Measurements from ENCODE around the gene TOM1L2. TPM values are rescaled to one million over a fixed set of nuclear protein-coding genes. Genes with fewer than 3 reads are reported as not detected.

Gene TOM1L2
- total RNA-seq, 2 donors from 2014 or later: 55.2 to 60.8 TPM

GRCh38 chr17:17911001-17911613, 61.1 kb downstream of the TOM1L2 start:
- DNase-seq (ENCODE audit: low spot score): peak; percentile 57
- intact Hi-C loops (cut with DNase I): loop anchor here (10.0 kb wide), 1 partner anchor 96 kb away; no protein-coding TSS in a partner anchor

GRCh38 chr17:17910060-17910459, 62.1 kb downstream of the TOM1L2 start:
- intact Hi-C loops (cut with DNase I): loop anchor here (10.0 kb wide), 1 partner anchor 95 kb away; no protein-coding TSS in a partner anchor
- peak; percentile 43 for DNase-seq (ENCODE audit: low spot score)

DNA sequence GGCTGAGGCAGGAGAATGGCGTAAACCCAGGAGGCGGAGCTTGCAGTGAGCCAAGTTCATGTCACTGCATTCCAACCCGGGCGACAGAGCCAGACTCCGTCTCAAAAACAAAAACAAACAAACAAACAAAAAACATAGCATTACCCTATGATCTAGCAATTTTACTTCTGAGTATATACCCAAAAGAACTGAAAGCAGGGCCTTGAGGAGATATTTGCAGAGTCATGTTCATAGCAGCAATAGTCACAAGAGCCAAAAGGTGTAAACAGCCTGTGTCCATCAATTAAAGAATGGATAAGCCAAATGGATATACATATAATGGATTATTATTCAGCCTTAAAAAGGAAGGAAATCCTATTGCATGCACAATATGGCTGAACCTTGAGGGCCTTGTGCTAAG, 63.1 kb downstream of the TOM1L2 start:
- no peak for DNase-seq (ENCODE audit: low spot score)
- intact Hi-C loops (cut with DNase I): no loop called here

GRCh38 chr17:17907469-17907868, 64.7 kb downstream of the TOM1L2 start:
- intact Hi-C loops (cut with DNase I): no loop called here
- no peak for DNase-seq (ENCODE audit: low spot score)

DNA sequence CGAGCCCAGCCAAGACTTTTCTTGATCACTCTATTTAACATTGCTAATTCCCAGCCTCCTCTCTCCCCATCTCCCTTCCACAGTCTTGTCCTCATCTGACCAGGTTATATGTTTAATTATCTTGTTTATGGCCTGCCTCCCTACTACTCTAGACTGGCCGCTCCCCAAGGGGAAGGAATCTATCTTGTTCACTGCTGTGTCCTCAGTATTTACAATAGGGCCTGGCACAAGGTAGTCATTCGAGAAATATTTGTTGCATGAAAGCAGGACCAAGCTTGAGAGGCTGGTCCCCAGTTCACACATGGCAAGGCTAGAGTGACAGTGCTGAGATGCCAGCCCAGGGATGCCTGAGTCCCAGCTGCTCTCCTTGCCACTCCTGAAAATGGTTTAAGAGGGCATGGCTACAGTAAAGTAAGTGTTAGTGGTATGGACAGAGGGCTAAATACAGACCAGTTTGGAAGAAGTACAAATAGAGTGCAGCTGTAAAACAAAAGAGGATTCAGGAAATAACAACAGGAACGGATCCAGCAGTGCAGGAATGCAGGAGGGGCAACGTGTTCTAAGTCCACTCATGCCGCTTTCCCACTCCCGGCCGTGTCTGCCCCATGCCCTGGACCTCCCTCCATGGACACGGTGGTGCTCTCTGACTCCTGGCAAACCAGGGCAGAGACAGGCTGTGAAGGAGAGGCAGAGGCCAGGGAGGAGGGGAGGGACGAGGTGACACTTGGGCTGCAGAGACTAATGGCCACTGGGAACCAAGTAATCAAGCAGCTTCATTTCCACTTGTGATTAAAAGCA, 65.6 kb downstream of the TOM1L2 start:
- peak; percentile 47 for DNase-seq (ENCODE audit: low spot score)
- intact Hi-C loops (cut with DNase I): no loop called here

DNA sequence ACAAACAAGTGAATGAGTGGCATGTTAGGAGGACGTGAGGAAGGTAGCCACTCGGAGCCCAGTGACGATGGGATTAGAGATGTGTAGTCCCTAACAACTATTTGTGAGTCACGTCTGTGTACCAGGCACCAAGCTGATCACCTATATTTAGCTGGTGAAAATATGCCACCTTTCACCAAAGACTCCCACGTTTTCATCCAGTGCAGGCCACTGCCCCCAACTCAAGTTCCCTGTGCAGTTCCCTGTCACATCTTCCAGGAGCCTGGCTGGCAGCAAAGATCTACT, 67.2 kb downstream of the TOM1L2 start:
- DNase-seq (ENCODE audit: low spot score): peak; percentile 11
- intact Hi-C loops (cut with DNase I): no loop called here

DNA sequence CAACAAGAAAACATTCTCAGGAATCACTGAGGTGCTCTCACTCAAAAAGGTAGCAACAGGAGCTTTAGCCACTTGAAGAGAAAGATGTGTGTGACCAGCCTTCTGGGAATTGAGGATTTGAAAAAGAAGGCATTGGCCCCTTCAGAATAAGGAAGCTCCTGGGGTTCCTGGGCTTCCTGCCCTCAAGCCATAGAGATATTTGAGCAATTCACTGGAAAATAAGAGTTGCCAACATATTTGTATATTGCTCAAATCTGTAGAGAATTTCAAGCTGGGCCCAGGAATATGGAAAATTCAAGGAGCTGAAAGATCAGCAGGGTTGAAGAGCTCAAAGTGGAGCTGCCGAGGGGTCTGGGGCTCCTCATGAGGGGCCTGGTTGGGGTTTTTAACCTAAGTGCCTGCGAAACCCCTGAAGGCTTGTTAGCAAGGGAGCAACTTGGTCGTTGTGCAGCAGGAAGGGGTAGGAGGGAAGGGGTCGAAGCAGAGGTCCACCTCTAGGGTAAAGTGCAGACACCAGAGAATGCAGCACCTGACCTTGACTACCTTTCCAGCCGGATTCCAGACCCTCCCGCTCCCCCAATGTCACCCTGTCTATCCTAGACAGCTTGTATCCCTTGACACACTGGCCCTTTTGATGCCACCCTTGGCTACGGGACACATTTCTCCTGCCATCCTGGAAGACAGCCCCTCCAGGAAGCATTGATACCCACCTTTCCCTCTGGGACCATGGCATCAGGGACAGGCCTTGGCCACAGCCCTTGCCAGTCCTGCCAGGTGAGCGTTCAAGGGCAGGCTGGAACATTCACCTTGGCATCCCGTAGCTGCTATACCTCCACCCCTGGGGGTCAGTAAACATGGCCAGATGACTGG, 67.8 kb downstream of the TOM1L2 start:
- intact Hi-C loops (cut with DNase I): no loop called here
- peak; percentile 29 for DNase-seq (ENCODE audit: low spot score)

GRCh38 chr17:17902877-17903276, 69.3 kb downstream of the TOM1L2 start:
- DNase-seq (ENCODE audit: low spot score): peak; percentile 31
- intact Hi-C loops (cut with DNase I): no loop called here

GRCh38 chr17:17902376-17902775, 69.8 kb downstream of the TOM1L2 start:
- DNase-seq (ENCODE audit: low spot score): no peak
- intact Hi-C loops (cut with DNase I): no loop called here

DNA sequence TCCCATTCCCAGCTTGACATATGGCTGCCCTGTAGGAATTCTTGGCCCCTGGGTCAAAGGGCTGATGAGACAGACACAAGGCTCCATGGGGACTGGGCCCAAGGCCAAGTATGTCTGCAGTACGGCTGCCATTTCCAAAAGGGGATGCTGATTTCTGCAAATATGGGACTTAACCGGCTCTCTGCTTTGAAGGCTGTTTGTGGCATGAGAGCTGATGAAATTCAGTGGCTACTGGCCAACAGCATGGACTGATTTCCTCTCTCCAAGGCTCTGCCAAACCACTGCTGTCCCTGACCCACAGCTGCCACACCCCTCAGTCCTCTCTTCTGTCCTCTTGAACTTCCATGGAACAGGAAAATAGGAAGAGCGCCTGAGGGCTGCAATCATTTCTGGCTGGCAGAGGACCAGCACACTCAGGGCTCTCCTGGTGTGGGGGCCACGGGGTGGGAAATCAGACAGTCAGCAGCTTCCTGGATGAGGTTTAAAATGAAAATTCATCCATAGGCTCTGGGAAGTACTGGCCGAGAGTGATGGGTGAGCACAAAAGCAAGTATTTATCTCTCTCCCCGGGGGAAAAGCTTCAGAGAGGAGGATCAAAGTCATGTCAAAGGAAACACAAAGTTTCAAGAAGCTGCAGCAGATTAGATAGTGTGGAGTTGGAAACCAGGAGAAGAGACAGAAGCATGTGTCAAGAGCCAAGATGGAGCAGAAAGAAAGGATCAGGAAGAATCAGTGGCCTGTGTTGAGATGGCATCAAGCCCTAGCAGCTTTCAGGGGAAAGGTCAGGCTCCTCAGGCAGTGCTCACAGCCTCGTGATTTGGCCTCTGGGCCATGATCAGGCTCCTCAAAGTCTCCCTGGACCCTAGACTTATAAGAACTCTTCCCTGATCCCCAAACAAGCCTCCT, 71.3 kb downstream of the TOM1L2 start:
- peak; percentile 93 for DNase-seq (ENCODE audit: low spot score)
- intact Hi-C loops (cut with DNase I): no loop called here

GRCh38 chr17:17899486-17899885, 72.7 kb downstream of the TOM1L2 start:
- intact Hi-C loops (cut with DNase I): loop anchor here in 1 of 2 donors (10.0 kb wide), 1 partner anchor 135 kb away; the partner anchor contains the start of genes ATPAF2 and GID4
- peak; percentile 10 for DNase-seq (ENCODE audit: low spot score)

DNA sequence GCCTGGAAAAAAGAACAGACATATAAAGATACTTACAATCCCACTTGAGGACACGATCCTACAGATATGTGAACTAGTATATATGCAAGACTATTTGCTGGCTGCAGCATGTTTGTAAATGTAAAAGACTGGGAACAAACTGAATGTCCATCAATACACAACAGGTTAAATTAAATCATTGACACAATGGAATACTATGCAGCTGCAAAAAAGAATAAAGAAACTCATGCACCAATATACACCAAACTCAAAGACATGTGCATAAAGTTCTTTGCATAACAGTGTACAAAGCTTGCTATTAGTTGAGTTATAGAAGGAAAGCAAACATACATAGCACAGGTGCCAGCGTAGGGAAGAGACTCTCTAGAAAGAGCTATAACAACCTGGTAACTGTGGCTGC, 73.5 kb downstream of the TOM1L2 start:
- DNase-seq (ENCODE audit: low spot score): no peak
- intact Hi-C loops (cut with DNase I): loop anchor here in 1 of 2 donors (10.0 kb wide), 1 partner anchor 136 kb away; the partner anchor contains the start of genes ATPAF2 and GID4

GRCh38 chr17:17897442-17897841, 74.8 kb downstream of the TOM1L2 start:
- DNase-seq (ENCODE audit: low spot score): no peak
- intact Hi-C loops (cut with DNase I): loop anchor here in 1 of 2 donors (10.0 kb wide), 1 partner anchor 137 kb away; the partner anchor contains the start of genes ATPAF2 and GID4

DNA sequence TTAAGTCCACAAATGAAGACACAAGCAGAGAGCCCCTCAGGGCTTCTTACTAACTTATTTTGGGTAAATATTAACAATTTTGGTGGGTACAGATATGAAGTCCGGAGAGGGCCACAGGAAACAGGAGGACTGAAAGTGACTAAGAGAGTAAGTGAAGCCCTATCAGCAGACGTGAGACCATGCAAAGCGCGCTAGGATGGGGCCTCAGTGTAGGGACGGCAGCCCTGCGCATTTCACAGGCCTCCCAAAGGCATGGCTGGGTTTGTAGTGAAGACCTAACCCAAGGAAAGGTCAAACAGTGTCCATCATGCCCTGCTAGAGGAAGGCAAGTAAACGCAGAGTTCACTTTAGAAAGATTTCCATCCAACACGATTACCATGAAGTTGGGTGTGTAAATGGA, 75.5 kb downstream of the TOM1L2 start:
- no peak for DNase-seq (ENCODE audit: low spot score)
- intact Hi-C loops (cut with DNase I): loop anchor here in 1 of 2 donors (10.0 kb wide), 1 partner anchor 138 kb away; the partner anchor contains the start of genes ATPAF2 and GID4

DNA sequence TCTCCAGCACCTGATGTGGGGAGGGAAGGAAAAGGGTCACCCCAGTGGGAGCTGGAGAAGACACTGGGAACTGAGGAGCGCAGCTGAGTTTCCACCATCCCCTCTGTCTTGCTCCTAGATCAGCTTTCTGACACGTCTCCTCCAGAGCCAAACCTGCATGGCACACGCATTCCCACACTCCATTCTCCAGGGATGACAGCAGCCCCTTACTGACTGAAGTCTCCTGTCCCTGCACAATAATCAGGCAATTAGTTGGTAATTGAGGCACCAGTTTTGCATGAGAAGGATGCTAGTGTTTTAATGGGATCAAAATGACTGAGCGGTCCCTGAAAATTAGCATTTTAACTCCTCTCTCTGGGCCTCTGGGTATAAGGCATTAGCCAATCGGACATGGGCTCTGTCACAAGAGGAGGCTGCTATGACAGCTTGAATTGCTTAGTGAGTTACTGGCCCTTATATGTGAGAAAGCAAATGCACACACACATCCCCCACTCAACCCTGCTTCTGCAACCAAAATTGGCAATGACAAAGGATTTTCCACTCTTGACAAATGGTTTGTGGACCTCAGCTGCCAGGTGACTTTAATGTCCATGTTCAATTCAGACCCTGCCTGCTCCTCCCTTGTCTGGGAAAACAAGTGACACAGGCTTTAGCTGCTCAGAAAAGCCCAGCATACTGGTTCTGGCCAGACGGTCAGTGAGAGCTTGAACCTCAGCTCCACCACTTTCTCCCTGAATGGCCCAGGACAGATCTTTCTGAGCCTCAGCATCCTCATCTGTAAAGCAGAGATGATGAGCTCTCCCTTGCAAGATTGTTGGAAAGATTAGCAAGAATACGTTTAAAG, 78.2 kb downstream of the TOM1L2 start:
- intact Hi-C loops (cut with DNase I): loop anchor here in 1 of 2 donors (10.0 kb wide), 1 partner anchor 141 kb away; the partner anchor contains the start of genes ATPAF2 and GID4
- DNase-seq (ENCODE audit: low spot score): peak; percentile 5

GRCh38 chr17:17892731-17893130, 79.5 kb downstream of the TOM1L2 start:
- no peak for DNase-seq (ENCODE audit: low spot score)
- intact Hi-C loops (cut with DNase I): loop anchor here in 1 of 2 donors (10.0 kb wide), 1 partner anchor 142 kb away; the partner anchor contains the start of genes ATPAF2 and GID4

DNA sequence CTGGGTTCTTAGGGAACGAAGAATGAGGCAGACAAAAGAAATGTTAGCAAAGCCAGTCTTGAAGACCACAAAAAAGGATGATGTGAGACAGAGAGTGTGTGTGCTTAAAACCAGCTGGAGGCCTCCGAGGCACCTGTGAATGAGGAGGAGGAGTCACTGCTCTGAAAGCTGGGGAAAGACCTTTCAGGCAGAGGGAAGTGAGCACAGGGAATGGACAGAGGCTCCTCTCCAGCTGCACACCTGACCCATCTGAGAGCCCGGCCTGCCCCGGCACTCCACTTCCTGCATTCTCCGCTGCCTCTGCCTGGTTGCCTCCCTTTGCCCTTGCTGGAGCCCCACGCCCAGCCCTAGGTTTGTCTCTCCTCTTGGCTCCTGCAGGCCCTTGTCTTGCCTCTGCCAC, 80.2 kb downstream of the TOM1L2 start:
- no peak for DNase-seq (ENCODE audit: low spot score)
- intact Hi-C loops (cut with DNase I): loop anchor here in 1 of 2 donors (10.0 kb wide), 1 partner anchor 143 kb away; the partner anchor contains the start of genes ATPAF2 and GID4

Measured in posterior vena cava (tissue), 2 donors.